ENCODE measurements around the gene MEPE.
"Not testable (repeated sequence)": the region's sequence is repeated elsewhere in the genome, so short reads cannot be mapped to it uniquely, and the experiment has no call there.

Gene MEPE

DNA sequence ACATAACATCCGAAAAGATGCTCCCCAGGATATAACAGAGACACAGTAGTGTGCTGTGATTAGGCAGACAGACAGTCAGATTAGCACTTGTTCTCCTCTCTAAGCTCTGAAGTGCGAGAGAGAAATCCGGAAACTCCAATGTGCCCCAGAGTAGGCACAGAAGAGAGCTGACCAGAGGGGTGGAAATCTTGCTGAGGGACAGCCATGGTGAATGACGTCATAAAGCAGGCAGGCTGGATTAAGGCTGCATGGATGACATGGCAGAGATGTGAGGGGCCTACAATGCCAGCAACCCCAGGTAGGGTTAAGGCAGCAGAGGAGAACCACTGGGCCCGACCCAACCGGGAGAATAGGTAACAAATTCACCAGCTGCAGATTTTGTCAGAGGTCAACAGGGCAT is 53.3 kb downstream of the MEPE start:
- no peak for DNase-seq

DNA sequence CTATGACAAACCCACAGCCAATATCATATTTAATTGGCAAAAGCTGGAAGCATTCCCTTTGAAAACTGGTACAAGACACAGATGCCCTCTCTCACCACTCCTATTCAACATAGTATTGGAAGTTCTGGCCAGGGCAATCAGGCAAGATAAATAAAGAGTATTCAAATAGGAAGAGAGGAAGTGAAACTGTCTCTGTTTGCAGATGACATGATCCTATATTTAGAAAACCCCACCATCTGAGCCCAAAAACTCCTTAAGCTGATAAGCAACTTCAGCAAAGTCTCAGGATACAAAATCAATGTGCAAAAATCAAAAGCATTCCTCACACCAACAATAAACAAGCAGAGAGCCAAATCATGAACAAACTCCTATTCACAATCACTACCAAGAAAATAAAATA is 58.0 kb downstream of the MEPE start:
- DNase-seq: not testable (repeated sequence)

DNA sequence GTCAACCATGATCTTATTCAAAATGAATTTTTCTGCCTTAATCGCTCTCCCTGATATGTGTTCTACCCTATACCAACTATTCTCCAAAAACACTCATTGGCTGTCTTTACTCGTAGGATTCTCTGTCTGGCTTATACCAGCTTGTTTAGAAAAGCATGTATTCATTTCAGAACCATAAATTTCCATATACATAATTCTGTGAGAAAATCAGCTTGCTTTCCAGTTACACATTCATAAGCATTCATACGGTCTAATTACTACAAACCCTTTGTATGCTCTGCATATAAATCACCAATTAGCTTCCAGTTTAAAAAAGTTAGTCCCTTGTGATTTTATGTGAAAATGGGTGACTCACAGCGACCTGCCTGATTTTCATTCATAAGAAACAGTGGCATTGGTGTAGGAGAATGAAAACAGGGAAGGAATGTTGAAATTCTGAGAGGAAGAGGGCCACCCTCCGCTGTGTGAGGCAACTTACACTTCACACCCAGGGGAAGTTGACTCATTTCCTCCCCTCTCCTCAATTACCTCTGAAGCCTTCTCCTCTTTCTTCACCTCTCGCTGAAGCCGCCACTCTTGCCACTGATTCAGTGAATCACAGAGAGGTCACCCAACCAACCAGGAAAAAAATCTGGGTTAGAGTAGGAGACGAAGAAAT is 63.3 kb downstream of the MEPE start:
- no peak for DNase-seq
